GM12892 (cell line): ENCODE results near the gene RFTN1.

Experiments
- POLR2A ChIP-seq: IDR thresholded peaks from 2 replicates; pipeline ENCODE4 v1.6.1; 2011; ENCODE audit warnings: low read depth, low read length, control low read depth
- POLR2AphosphoS5 ChIP-seq: IDR thresholded peaks from 2 replicates; pipeline ENCODE4 v1.6.1; 2011; ENCODE audit warnings: low read depth, low read length, control low read depth
- TAF1 ChIP-seq: IDR thresholded peaks from 2 replicates; pipeline ENCODE4 v1.6.1; 2011; ENCODE audit warnings: low read depth, mild to moderate bottlenecking, control low read depth, low read length, borderline replicate concordance

DNA sequence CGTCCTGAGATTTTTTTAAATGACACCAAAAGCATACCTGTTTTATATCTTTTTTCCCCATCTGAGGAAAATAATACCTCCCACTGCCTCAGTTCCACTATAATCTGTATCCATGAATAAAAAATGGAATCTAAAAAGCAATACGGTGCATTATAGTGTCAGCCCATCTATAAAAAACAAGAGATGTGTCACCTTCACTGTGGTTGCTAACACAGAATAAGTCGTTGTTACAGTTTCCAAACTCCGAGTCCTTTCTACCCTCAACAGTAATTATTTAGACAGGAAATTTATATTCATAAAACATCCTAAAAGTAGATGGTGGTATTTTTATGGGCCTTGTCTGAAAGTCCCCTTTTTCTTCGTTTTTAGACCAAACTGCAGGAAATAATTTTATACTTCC is 19.4 kb downstream of the RFTN1 start:
- TF ChIP-seq POLR2A: no peak
- TF ChIP-seq POLR2AphosphoS5: no peak
- TF ChIP-seq TAF1: no peak
